ENCODE measurements around the gene PRKCE. TPM values are rescaled to one million over a fixed set of nuclear protein-coding genes. Genes with fewer than 3 reads are reported as not detected.

PRKCE gene
- total RNA-seq, 2 experiments from 2014 or later, result 24.9 to 26.2 TPM

DNA sequence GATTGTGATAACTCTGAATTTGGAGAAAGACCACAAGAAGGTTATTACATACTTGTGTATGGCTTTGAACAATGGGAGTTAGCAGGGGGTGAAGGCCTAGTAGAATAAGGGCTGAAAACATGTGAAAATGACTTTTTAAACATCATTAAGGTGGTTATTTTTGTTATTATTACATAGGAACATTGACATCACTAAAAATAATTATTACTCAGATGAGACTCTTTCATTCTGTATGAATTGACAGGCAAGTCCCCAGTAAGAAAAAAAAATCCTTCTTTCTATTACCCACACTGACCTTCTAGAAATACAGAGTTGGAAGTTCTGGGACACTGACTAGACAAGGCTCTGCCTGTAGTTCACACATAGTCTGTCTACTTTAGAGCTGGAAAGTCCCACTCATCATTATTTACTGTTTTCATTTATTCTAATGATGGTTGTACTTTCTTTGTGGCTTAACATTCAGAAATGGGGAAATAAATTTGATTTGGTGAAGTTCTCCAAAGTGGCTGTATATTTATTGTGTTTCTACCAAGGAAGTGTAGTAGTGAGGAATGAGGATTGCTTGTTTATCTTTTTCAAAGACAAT is 426.1 kb downstream of the PRKCE start:
- H3K4me1 Mint-ChIP-seq (ENCODE audit: low read depth), result peaks cover 7% of the 10 kb centered on the region
- H3K9me3 Mint-ChIP-seq, result no peaks in the 10 kb centered on the region
- Histone ChIP-seq H3K4me3 (ENCODE audit: low read length) (no peak overlapping the region), H3K27ac (ENCODE audit: low read depth in 1 of 2, low read length in 2 of 2) (no peak overlapping the region), H3K4me1 (ENCODE audit: insufficient read depth, low read length) (peaks cover 6% of the 10 kb centered on the region), H3K27me3 (ENCODE audit: control insufficient read depth in 1 of 2, insufficient read depth in 2 of 2, low read length in 2 of 2) (no peaks in the 10 kb centered on the region), H3K36me3 (ENCODE audit: insufficient read depth, low read length) (no peaks in the 10 kb centered on the region), H3K9me3 (ENCODE audit: control insufficient read depth in 1 of 2, insufficient read depth in 1 of 2, low read length in 2 of 2) (no peaks in the 10 kb centered on the region)
- no peaks in the 10 kb centered on the region for H3K36me3 Mint-ChIP-seq (ENCODE audit: low read depth)
- ATAC-seq (ENCODE audit: poor library complexity), result no peak
- H3K27ac Mint-ChIP-seq, result no peak overlapping the region
- no peak overlapping the region for H3K4me3 Mint-ChIP-seq
- CTCF ChIA-PET, result no interaction called here
- TF ChIP-seq, protein P1, sequence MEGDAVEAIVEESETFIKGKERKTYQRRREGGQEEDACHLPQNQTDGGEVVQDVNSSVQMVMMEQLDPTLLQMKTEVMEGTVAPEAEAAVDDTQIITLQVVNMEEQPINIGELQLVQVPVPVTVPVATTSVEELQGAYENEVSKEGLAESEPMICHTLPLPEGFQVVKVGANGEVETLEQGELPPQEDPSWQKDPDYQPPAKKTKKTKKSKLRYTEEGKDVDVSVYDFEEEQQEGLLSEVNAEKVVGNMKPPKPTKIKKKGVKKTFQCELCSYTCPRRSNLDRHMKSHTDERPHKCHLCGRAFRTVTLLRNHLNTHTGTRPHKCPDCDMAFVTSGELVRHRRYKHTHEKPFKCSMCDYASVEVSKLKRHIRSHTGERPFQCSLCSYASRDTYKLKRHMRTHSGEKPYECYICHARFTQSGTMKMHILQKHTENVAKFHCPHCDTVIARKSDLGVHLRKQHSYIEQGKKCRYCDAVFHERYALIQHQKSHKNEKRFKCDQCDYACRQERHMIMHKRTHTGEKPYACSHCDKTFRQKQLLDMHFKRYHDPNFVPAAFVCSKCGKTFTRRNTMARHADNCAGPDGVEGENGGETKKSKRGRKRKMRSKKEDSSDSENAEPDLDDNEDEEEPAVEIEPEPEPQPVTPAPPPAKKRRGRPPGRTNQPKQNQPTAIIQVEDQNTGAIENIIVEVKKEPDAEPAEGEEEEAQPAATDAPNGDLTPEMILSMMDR (IDR thresholded peaks at IDR 0.05), result no peak
- intact Hi-C loops (cut with DNase I, micrococcal nuclease), result no loop called here
- POLR2A ChIA-PET, result no interaction called here
- H3K27me3 Mint-ChIP-seq, result no peaks in the 10 kb centered on the region
- DNase-seq, result no peak

DNA sequence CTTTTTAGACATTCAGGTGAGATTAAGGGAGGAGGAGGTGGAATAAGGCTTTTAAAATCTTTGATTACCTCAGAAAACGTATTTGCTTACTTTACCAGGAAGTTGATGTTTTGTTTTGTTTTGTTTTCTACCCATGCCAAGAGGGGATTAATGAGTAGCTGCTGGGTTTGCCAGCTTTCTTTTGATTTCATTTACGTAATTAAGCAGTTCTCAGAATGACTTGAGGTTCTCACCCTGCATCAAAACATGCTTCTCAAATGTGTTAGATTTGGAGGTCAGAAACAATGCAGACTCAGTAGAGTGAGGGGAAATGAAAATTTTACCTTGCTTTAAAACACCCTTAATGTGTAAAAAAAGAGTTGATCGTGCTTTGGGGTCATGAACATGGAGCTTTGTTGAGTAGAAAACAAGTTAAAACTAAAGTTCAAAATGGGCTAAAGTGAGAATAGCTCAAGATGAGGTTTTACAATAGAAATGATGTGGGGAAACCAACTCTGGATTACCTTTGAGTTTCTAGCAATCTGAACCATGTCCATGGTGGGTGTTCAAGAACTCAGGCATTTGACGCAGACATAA is 428.6 kb downstream of the PRKCE start:
- POLR2A ChIA-PET, result no interaction called here
- ATAC-seq (ENCODE audit: poor library complexity), result no peak
- intact Hi-C loops (cut with DNase I, micrococcal nuclease), result no loop called here

DNA sequence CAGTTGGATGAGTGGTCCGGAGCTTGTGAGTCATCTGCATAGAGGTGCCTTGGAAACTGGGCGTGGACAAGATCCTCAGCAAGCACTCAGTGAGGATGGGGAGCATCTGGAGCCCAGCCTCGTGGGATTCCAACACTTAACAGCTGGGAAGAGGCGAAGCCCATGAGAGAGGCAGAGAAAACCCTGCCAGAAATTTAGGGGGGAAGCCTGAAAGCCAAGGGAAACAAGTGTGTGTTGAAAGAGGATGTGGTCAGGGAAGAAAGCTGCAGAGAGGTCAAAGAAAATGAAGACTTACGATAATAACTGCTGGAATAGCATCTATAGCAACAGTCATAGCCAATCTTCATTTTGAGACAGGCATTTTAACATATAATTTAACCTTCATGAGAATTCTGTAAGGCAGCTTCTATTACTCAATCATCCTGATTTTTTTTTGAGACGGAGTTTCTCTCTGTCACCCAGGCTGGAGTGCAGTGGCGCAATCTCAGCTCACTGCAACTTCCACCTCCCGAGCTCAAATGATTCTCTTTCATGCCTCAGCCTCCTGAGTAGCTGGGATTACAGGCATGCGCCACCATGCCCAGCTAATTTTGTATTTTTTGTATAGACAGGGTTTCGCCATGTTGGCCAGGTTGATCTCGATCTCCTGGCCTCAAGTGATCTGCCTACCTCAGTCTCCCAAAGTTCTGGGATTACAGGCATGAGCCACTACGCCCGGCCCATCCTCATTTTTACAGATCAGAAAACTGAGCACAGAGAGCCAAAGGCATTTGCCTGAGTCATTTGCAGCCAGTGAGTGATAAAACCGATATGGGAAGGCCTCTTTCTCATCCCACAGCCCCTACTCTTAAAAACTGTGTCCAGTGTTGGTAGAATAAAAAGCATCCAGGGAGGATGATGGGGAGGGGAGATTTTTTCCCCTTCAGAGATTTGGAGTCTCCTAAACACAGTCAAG is 431.3 kb downstream of the PRKCE start:
- no peak overlapping the region for H3K27ac ChIP-seq (ENCODE audit: low read depth in 1 of 2, low read length in 2 of 2)
- Mint-ChIP-seq H3K36me3 (ENCODE audit: low read depth) (peaks cover 16% of the 10 kb centered on the region), H3K27me3 (no peaks in the 10 kb centered on the region), H3K4me1 (ENCODE audit: low read depth) (peaks cover 7% of the 10 kb centered on the region), H3K4me3 (no peak overlapping the region), H3K9me3 (no peaks in the 10 kb centered on the region), H3K27ac (no peak overlapping the region)
- DNase-seq, result no peak
- TF ChIP-seq, protein P1 (IDR thresholded peaks at IDR 0.05), result no peak
- peaks cover 3% of the 10 kb centered on the region for H3K36me3 ChIP-seq (ENCODE audit: insufficient read depth, low read length)
- ChIA-PET POLR2A (interaction anchor here (0.9 kb wide), 1 partner anchor 157 kb away, joined by 3 read pairs; no protein-coding TSS in a partner anchor), CTCF (interaction anchor here (0.5 kb wide), 2 partner anchors 21 to 943 kb away, joined by 3 read pairs; no protein-coding TSS in a partner anchor)
- no peaks in the 10 kb centered on the region for H3K9me3 ChIP-seq (ENCODE audit: control insufficient read depth in 1 of 2, insufficient read depth in 1 of 2, low read length in 2 of 2)
- no peak overlapping the region for H3K4me3 ChIP-seq (ENCODE audit: low read length)
- intact Hi-C loops (cut with DNase I, micrococcal nuclease), result no loop called here
- H3K4me1 ChIP-seq (ENCODE audit: insufficient read depth, low read length), result peaks cover 6% of the 10 kb centered on the region
- H3K27me3 ChIP-seq (ENCODE audit: control insufficient read depth in 1 of 2, insufficient read depth in 2 of 2, low read length in 2 of 2), result no peaks in the 10 kb centered on the region
- no peak for ATAC-seq (ENCODE audit: poor library complexity)

More for the DNA sequence above, 428.6 kb downstream of the PRKCE start:
- Histone ChIP-seq H3K9me3 (ENCODE audit: control insufficient read depth in 1 of 2, insufficient read depth in 1 of 2, low read length in 2 of 2) (no peaks in the 10 kb centered on the region), H3K36me3 (ENCODE audit: insufficient read depth, low read length) (no peaks in the 10 kb centered on the region), H3K27ac (ENCODE audit: low read depth in 1 of 2, low read length in 2 of 2) (no peak overlapping the region), H3K27me3 (ENCODE audit: control insufficient read depth in 1 of 2, insufficient read depth in 2 of 2, low read length in 2 of 2) (no peaks in the 10 kb centered on the region), H3K4me3 (ENCODE audit: low read length) (no peak overlapping the region), H3K4me1 (ENCODE audit: insufficient read depth, low read length) (peaks cover 6% of the 10 kb centered on the region)
- Mint-ChIP-seq H3K4me3 (no peak overlapping the region), H3K4me1 (ENCODE audit: low read depth) (peaks cover 7% of the 10 kb centered on the region), H3K27ac (no peak overlapping the region), H3K36me3 (ENCODE audit: low read depth) (no peaks in the 10 kb centered on the region), H3K9me3 (no peaks in the 10 kb centered on the region), H3K27me3 (no peaks in the 10 kb centered on the region)
- TF ChIP-seq, protein P1 (IDR thresholded peaks at IDR 0.05), result no peak
- DNase-seq, result no peak
- CTCF ChIA-PET, result no interaction called here
